HepG2 (cell line): ENCODE data around the gene SPATA32. TPM values are rescaled to one million over a fixed set of nuclear protein-coding genes. Genes with fewer than 3 reads are reported as not detected.
A peak's percentile ranks its signal among the peaks of the same experiment; 100 is the strongest.

ENCODE experiments used
- ATAC-seq: fragments of 200-7000 bp; cut with Tn5 transposase; 3 replicates; pipeline ENCODE4 v1.9.1; 2020; ENCODE audit warnings: mild to moderate bottlenecking, moderate library complexity
- BruUV-seq: library from RNA; stranded (reverse); fragments of 400-500 nt; replicated peaks from 2 replicates; lab custom pipeline; 2021; lab: Mats Ljungman, UMichigan
- CTCF ChIA-PET: fragments of 300-600 bp; formaldehyde crosslinking; extraction: SDS; loops from one replicate; lab custom pipeline; 2021; ENCODE audit warnings: low total read pairs, inconsistent platforms, low intra/inter-chr PET ratio; lab: Yijun Ruan, JAX
- POLR2A ChIA-PET: fragments of 350-600 bp; sonication (Branson Sonifier 250); formaldehyde crosslinking; loops from one replicate; lab custom pipeline; 2020; ENCODE audit warnings: antibody characterized with exemption, inconsistent platforms; lab: Yijun Ruan, JAX
- DNase-seq: peaks from one replicate; pipeline ENCODE4 v3.0.0-alpha.2; 2015; ENCODE audit warnings: low spot score
- FAIRE-seq: peaks from 3 replicates; lab custom pipeline; 2011; peaks lifted over from hg19 to GRCh38; lab: Jason Lieb, UNC
- H2AFZ ChIP-seq: one replicate; pipeline ENCODE4 v1.6.1; 2011; ENCODE audit warnings: low read length, inconsistent platforms
- H3K27ac ChIP-seq: fragments of 300-600 bp; 3 replicates; pipeline ENCODE4 v1.8.0; 2011; ENCODE audit warnings: mixed run types, mild to moderate bottlenecking, mixed read lengths, low read length, inconsistent platforms; ENCODE audit not compliant: insufficient read depth; ENCODE audit errors: extremely low read length
- H3K27me3 ChIP-seq, 2 experiments: fragments of 200-600 bp in 1 of 2; 2 replicates in 1 of 2; 3 replicates in 1 of 2; pipeline versions ENCODE4 v1.6.0 to v1.8.0; 2011; ENCODE audit warnings: low read length in 2 of 2, mild to moderate bottlenecking in 2 of 2, moderate library complexity in 2 of 2, inconsistent platforms in 1 of 2; ENCODE audit not compliant: insufficient read depth in 2 of 2, control insufficient read depth in 1 of 2
- H3K36me3 ChIP-seq, 2 experiments: fragments of 200-600 bp in 1 of 2; replicated peaks in 1 of 2; 2 replicates in 1 of 2; 3 replicates in 1 of 2; pipeline versions ENCODE4 v1.5.1 to v1.8.0; 2011; ENCODE audit warnings: low read length in 2 of 2, inconsistent platforms in 1 of 2; ENCODE audit not compliant: insufficient read depth in 2 of 2, control insufficient read depth in 1 of 2
- H3K4me1 ChIP-seq: 2 replicates; pipeline ENCODE4 v1.5.1; 2012; ENCODE audit warnings: low read length, inconsistent platforms; ENCODE audit not compliant: insufficient read depth
- H3K4me2 ChIP-seq: 2 replicates; pipeline ENCODE4 v1.6.0; 2011; ENCODE audit warnings: low read depth, low read length, inconsistent platforms
- H3K4me3 ChIP-seq, 3 experiments: fragments of 200-600 bp in 1 of 3; sonication (generic), shearing (Covaris generic) in 1 of 3; replicated peaks in 1 of 3; 2 replicates each; pipeline ENCODE4 v1.5.1; 2011 to 2016; ENCODE audit warnings: low read length in 3 of 3, inconsistent platforms in 2 of 3, low read depth in 2 of 3, mild to moderate bottlenecking in 2 of 3, control low read depth in 1 of 3, mixed read lengths in 1 of 3; ENCODE audit not compliant: insufficient read depth in 1 of 3
- H3K79me2 ChIP-seq: one replicate; pipeline ENCODE4 v1.6.1; 2011; ENCODE audit warnings: low read length, inconsistent platforms; ENCODE audit not compliant: insufficient read depth
- H3K9ac ChIP-seq: 2 replicates; pipeline ENCODE4 v1.6.0; 2011; ENCODE audit warnings: mild to moderate bottlenecking, low read depth, low read length, inconsistent platforms; ENCODE audit not compliant: insufficient read depth
- H3K9me3 ChIP-seq: 2 replicates; pipeline ENCODE4 v1.5.1; 2012; ENCODE audit warnings: mild to moderate bottlenecking, low read length
- H4K20me1 ChIP-seq: 2 replicates; pipeline ENCODE4 v1.6.0; 2011; ENCODE audit warnings: inconsistent platforms, mild to moderate bottlenecking, low read length, moderate library complexity; ENCODE audit not compliant: insufficient read depth
- CTCF ChIP-seq: sonication (generic); formaldehyde crosslinking; IDR thresholded peaks from 2 replicates; pipeline ENCODE4 v1.5.0; 2020; ENCODE audit warnings: mild to moderate bottlenecking, missing genetic modification reagents, moderate library complexity
- JDP2 ChIP-seq: sonication (generic); formaldehyde crosslinking; IDR thresholded peaks from 2 replicates; pipeline ENCODE4 v1.8.1; 2022; ENCODE audit warnings: missing genetic modification reagents, borderline replicate concordance
- MAZ ChIP-seq, 2 experiments: sonication (generic) in 1 of 2; formaldehyde crosslinking in 1 of 2; IDR thresholded peaks; 2 replicates each; pipeline versions ENCODE4 v1.5.0 to v1.6.1; 2012 to 2020; ENCODE audit warnings: low read depth in 2 of 2, mild to moderate bottlenecking in 2 of 2, borderline replicate concordance in 1 of 2, improper control_type of control experiment in 1 of 2, low read length in 1 of 2, missing genetic modification reagents in 1 of 2, moderate library complexity in 1 of 2
- RAD21 ChIP-seq: fragments of 450-650 bp; formaldehyde crosslinking; IDR thresholded peaks from 2 replicates; pipeline ENCODE4 v1.5.0; 2020; ENCODE audit warnings: mild to moderate bottlenecking
- SP4 ChIP-seq: sonication (generic); formaldehyde crosslinking; IDR thresholded peaks from 2 replicates; pipeline ENCODE4 v1.8.1; 2023; ENCODE audit warnings: mild to moderate bottlenecking, missing genetic modification reagents
- STAG1 ChIP-seq: sonication (generic); formaldehyde crosslinking; IDR thresholded peaks from 2 replicates; pipeline ENCODE4 v1.4.0; 2020; ENCODE audit warnings: missing genetic modification reagents
- TEAD3 ChIP-seq: optimal IDR thresholded peaks from 2 replicates; pipeline ENCODE3; 2016; ENCODE audit warnings: borderline replicate concordance
- XRCC5 ChIP-seq: fragments of 200-400 bp; formaldehyde crosslinking; optimal IDR thresholded peaks from 2 replicates; pipeline ENCODE3; 2017; ENCODE audit warnings: mild to moderate bottlenecking, low read length
- ZNF253 ChIP-seq: sonication (generic); formaldehyde crosslinking; IDR thresholded peaks from 2 replicates; pipeline ENCODE4 v1.8.0; 2022; ENCODE audit warnings: mild to moderate bottlenecking, missing genetic modification reagents, borderline replicate concordance
- WGBS: methylation state at CpG from one replicate; pipeline ENCODE4 v1.1.6; 2017; ENCODE audit warnings: low lambda C conversion rate; 5-methylcytosine and 5-hydroxymethylcytosine counted together
- in situ Hi-C: cut with HindIII; loops from 2 replicates; pipeline ENCODE4 v1.10.0; 2017; ENCODE audit warnings: low pct_unique_long_range_greater_than_20kb; ENCODE audit not compliant: extremely low pct_ligation_motif_present
- intact Hi-C: fragments of 100-400 bp; cut with micrococcal nuclease; formaldehyde crosslinking; loops from one replicate; pipeline ENCODE4 v1.10.0; 2022; ENCODE audit not compliant: unreplicated experiment
- polyA plus RNA-seq, 8 experiments: library from polyadenylated mRNA; depleted of rRNA in 3 of 8; stranded (reverse) in 7 of 8; unstranded in 1 of 8; fragments of >200 nt; fragmentation: Illumina TruSeq in 4 of 8; extraction: Trizol in 4 of 8; gene quantifications; 2 replicates each; pipeline versions ENCODE4 v1.2.1 to v1.2.3, GENCODE V29; 2011 to 2016; ENCODE audit warnings: low read depth in 4 of 8, missing spikeins in 1 of 8, mixed read lengths in 1 of 8; ENCODE audit not compliant: insufficient read depth in 1 of 8
- total RNA-seq, 5 experiments: library from RNA; depleted of rRNA; stranded (reverse); fragments of >200 nt; fragmentation: Illumina TruSeq; extraction: Trizol; gene quantifications; 2 replicates each; pipeline ENCODE4 v1.2.3, GENCODE V29; 2016; ENCODE audit warnings: low read depth in 1 of 5
- TF ChIP-seq, protein P1 (sequence below): sonication (generic); formaldehyde crosslinking; IDR thresholded peaks from 2 replicates; pipeline ENCODE4 v1.5.1; 2020; ENCODE audit warnings: mild to moderate bottlenecking, missing genetic modification reagents, moderate library complexity
- TF ChIP-seq, protein P2 (sequence below): IDR thresholded peaks from 2 replicates; pipeline ENCODE4 v1.6.1; 2016; ENCODE audit warnings: missing compliant biosample characterization, missing genetic modification reagents, borderline replicate concordance

The SPATA32 gene
- total and polyA plus RNA-seq, 2 of the 13 experiments (the other 11 are each of a cell fraction or from before 2014, with no cell fraction given): not detected

DNA sequence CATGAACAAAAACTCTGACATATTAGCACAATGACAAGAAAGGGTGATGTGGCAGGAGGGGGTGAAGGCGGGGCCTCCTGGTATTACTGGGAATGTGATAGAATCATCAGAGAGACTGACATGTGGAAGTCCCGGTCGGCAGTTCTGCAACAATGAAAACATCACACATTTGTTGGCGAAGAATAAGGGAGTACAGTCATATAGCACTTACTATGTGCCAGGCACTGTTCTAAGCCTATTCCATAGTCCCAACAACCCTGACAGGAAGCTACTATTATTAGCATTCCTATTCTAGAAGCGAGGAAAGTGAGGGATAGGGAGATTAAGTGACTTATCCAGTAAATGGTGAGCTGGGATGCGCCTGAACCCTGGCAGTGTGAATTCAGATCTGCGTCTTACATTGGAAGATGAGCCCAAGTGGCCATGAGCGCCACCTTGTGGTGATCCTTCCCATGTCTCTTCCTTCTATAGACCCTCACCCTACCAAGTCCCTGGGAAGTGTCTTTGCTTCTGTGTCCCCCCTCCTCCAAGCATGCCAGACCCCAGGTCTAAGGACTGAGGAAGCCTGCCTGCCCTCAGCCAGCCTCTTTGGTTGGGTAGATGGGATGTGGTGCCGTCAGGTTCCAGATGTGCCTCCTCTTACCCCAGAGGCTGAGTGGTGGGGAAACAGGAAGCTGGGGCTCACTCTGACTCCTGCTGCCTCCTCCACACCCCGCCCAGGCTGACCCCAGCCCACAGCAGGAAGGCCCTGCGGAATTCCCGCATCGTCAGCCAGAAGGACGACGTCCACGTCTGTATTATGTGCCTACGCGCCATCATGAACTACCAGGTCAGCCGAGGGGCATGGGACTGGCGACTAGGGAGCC, 26.2 kb downstream of the SPATA32 start (continued):
- TF ChIP-seq ZNF253 (CRISPR knock-in tag): 0 out of 2 replicates have a peak, but pooled peaks have one; percentile 29
- TF ChIP-seq, protein P1, sequence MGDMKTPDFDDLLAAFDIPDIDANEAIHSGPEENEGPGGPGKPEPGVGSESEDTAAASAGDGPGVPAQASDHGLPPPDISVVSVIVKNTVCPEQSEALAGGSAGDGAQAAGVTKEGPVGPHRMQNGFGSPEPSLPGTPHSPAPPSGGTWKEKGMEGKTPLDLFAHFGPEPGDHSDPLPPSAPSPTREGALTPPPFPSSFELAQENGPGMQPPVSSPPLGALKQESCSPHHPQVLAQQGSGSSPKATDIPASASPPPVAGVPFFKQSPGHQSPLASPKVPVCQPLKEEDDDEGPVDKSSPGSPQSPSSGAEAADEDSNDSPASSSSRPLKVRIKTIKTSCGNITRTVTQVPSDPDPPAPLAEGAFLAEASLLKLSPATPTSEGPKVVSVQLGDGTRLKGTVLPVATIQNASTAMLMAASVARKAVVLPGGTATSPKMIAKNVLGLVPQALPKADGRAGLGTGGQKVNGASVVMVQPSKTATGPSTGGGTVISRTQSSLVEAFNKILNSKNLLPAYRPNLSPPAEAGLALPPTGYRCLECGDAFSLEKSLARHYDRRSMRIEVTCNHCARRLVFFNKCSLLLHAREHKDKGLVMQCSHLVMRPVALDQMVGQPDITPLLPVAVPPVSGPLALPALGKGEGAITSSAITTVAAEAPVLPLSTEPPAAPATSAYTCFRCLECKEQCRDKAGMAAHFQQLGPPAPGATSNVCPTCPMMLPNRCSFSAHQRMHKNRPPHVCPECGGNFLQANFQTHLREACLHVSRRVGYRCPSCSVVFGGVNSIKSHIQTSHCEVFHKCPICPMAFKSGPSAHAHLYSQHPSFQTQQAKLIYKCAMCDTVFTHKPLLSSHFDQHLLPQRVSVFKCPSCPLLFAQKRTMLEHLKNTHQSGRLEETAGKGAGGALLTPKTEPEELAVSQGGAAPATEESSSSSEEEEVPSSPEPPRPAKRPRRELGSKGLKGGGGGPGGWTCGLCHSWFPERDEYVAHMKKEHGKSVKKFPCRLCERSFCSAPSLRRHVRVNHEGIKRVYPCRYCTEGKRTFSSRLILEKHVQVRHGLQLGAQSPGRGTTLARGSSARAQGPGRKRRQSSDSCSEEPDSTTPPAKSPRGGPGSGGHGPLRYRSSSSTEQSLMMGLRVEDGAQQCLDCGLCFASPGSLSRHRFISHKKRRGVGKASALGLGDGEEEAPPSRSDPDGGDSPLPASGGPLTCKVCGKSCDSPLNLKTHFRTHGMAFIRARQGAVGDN (CRISPR knock-in tag): peak; percentile 22; the same call in 1 of the 2 replicates
- TF ChIP-seq, all 625 proteins: peak for 14

GRCh38 chr17:45234641-45235415, 27.1 kb downstream of the SPATA32 start:
- under 1% methylated on average over 5 of the region's 6 CpGs for WGBS
- BruUV-seq: no TSS peak
- TF ChIP-seq STAG1 (CRISPR knock-in tag) (peak; percentile 57), XRCC5 (peak; percentile 69), RAD21 (CRISPR knock-in tag) (peak; percentile 45; the same call in 1 of the 2 replicates), JDP2 (CRISPR knock-in tag) (no peak), SP4 (CRISPR knock-in tag) (peak; percentile 24; the same call in 1 of the 2 replicates), TEAD3 (CRISPR knock-in tag) (peak; percentile 45), MAZ (IDR thresholded peaks at IDR 0.05; ENCODE audit: borderline replicate concordance, low read depth, low read length) (peak; percentile 30; the same call in 1 of the 2 replicates), MAZ (CRISPR knock-in tag; IDR thresholded peaks at IDR 0.05; ENCODE audit: low read depth) (no peak), CTCF (CRISPR knock-in tag) (peak; percentile 73)
- TF ChIP-seq, protein P2, sequence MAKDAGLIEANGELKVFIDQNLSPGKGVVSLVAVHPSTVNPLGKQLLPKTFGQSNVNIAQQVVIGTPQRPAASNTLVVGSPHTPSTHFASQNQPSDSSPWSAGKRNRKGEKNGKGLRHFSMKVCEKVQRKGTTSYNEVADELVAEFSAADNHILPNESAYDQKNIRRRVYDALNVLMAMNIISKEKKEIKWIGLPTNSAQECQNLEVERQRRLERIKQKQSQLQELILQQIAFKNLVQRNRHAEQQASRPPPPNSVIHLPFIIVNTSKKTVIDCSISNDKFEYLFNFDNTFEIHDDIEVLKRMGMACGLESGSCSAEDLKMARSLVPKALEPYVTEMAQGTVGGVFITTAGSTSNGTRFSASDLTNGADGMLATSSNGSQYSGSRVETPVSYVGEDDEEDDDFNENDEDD (CRISPR knock-in tag): no peak

More at GRCh38 chr17:45234641-45235415, 27.1 kb downstream of the SPATA32 start:
- ChIA-PET POLR2A (interaction anchor here (0.9 to 1.2 kb wide), 2 partner anchors 9 to 83 kb away, joined by 3 read pairs; no protein-coding TSS in a partner anchor), CTCF (interaction anchor here (1.3 to 4.1 kb wide), 6 partner anchors 15 to 151 kb away, joined by 4 to 63 read pairs (median 12); partner anchors contain the start of genes ACBD4, FMNL1 and PLCD3)
- Histone ChIP-seq H4K20me1 (no peaks in the 10 kb centered on the region), H3K27ac (no peak overlapping the region), H3K4me1 (peaks cover 22% of the 10 kb centered on the region), H3K79me2 (no peaks in the 10 kb centered on the region), H2AFZ (no peak overlapping the region), H3K9ac (no peak overlapping the region), H3K27me3 (peaks cover 0 to 25% of the 10 kb centered on the region in 2 experiments; a peak in 4 of 5 replicates), H3K9me3 (no peaks in the 10 kb centered on the region), H3K4me3 (no peak overlapping the region), H3K36me3 (no peaks in the 10 kb centered on the region), H3K4me2 (no peak overlapping the region)
- peak; percentile 69 for DNase-seq
- in situ Hi-C loops: no loop called here
- ATAC-seq: peak; percentile 69
- intact Hi-C loops: loop anchor here (1.0 to 5.0 kb wide), 2 partner anchors 98 to 150 kb away; partner anchors contain the start of gene ACBD4
- FAIRE-seq: peak; percentile 89
